Hepatocyte (in vitro differentiated cells): ENCODE measurements around the gene KIF1C. TPM values are rescaled to one million over a fixed set of nuclear protein-coding genes. Genes with fewer than 3 reads are reported as not detected.

Experiments
- DNase-seq: peaks from one replicate; pipeline ENCODE4 v3.0.0-alpha.2; 2016; ENCODE audit warnings: low spot score
- H2AFZ ChIP-seq: fragments of 200-600 bp; sonication (generic); 2 replicates; pipeline ENCODE4 v1.6.0; 2016; ENCODE audit warnings: antibody characterized with exemption, mild to moderate bottlenecking
- H3K27ac ChIP-seq: fragments of 200-600 bp; sonication (generic); 2 replicates; pipeline ENCODE4 v1.5.1; 2016; ENCODE audit warnings: mild to moderate bottlenecking
- H3K27me3 ChIP-seq: fragments of 200-600 bp; sonication (generic); 2 replicates; pipeline ENCODE4 v1.6.1; 2016
- H3K36me3 ChIP-seq: fragments of 200-600 bp; sonication (generic); replicated peaks from 2 replicates; pipeline ENCODE4 v1.5.1; 2016; ENCODE audit warnings: low read depth; ENCODE audit not compliant: insufficient read depth
- H3K4me1 ChIP-seq: fragments of 200-600 bp; sonication (generic); 2 replicates; pipeline ENCODE4 v1.5.1; 2016; ENCODE audit warnings: mild to moderate bottlenecking, moderate library complexity; ENCODE audit not compliant: insufficient read depth
- H3K4me2 ChIP-seq: fragments of 200-600 bp; sonication (generic); 2 replicates; pipeline ENCODE4 v1.6.0; 2016
- H3K4me3 ChIP-seq: fragments of 200-600 bp; sonication (generic); 2 replicates; pipeline ENCODE4 v1.5.1; 2016; ENCODE audit warnings: mild to moderate bottlenecking
- H3K79me2 ChIP-seq: fragments of 200-600 bp; sonication (generic); 2 replicates; pipeline ENCODE4 v1.6.0; 2017; ENCODE audit warnings: mild to moderate bottlenecking
- H3K9me2 ChIP-seq: fragments of 200-600 bp; sonication (generic); replicated peaks from 2 replicates; pipeline ENCODE4 v1.6.0; 2017; ENCODE audit warnings: mild to moderate bottlenecking; ENCODE audit not compliant: insufficient read depth
- H3K9me3 ChIP-seq: fragments of 200-600 bp; sonication (generic); 2 replicates; pipeline ENCODE4 v1.5.1; 2016; ENCODE audit warnings: low read depth, mild to moderate bottlenecking
- H4K20me1 ChIP-seq: fragments of 200-600 bp; sonication (generic); 2 replicates; pipeline ENCODE4 v1.6.0; 2016; ENCODE audit warnings: mild to moderate bottlenecking; ENCODE audit not compliant: insufficient read depth, poor library complexity, severe bottlenecking
- CTCF ChIP-seq: fragments of 200-600 bp; sonication (generic); IDR thresholded peaks from 2 replicates; pipeline ENCODE4 v1.5.1; 2016; ENCODE audit warnings: antibody characterized with exemption, mild to moderate bottlenecking; ENCODE audit not compliant: poor library complexity
- EZH2 ChIP-seq: fragments of 200-600 bp; sonication (generic); IDR thresholded peaks from 2 replicates; pipeline ENCODE4 v1.6.1; 2016; ENCODE audit warnings: antibody characterized with exemption, mild to moderate bottlenecking, borderline replicate concordance
- EZH2phosphoT487 ChIP-seq: fragments of 200-600 bp; sonication (generic); IDR thresholded peaks from one replicate; pipeline ENCODE4 v1.6.1; 2018; ENCODE audit warnings: antibody characterized with exemption, mild to moderate bottlenecking, low read depth, moderate library complexity; ENCODE audit not compliant: unreplicated experiment, severe bottlenecking
- WGBS: methylation state at CpG from one replicate; pipeline ENCODE4 v1.1.6; 2016; ENCODE audit warnings: low lambda C conversion rate; ENCODE audit errors: missing lambda C conversion rate; 5-methylcytosine and 5-hydroxymethylcytosine counted together
- polyA plus RNA-seq: library from polyadenylated mRNA; unstranded; fragments of >200 nt; fragmentation: Nextera tagmentation; extraction: Ambion mirVana; gene quantifications from 2 replicates; pipeline ENCODE4 v1.2.1, GENCODE V29; 2016
- total RNA-seq: library from RNA; depleted of rRNA; stranded (reverse); fragments of >200 nt; gene quantifications from 2 replicates; pipeline ENCODE4 v1.2.3, GENCODE V29; 2014

Gene KIF1C
- total and polyA plus RNA-seq, 2 experiments from 2014 or later: 59.4 to 75.9 TPM

- Histone ChIP-seq H3K9me3 (no peaks in the 10 kb centered on the region), H3K27ac (no peak overlapping the region), H3K4me1 (no peaks in the 10 kb centered on the region), H3K27me3 (no peaks in the 10 kb centered on the region), H2AFZ (no peak overlapping the region), H3K4me2 (no peak overlapping the region), H4K20me1 (no peaks in the 10 kb centered on the region), H3K9me2 (no peaks in the 10 kb centered on the region), H3K79me2 (no peaks in the 10 kb centered on the region), H3K36me3 (no peaks in the 10 kb centered on the region), H3K4me3 (no peak overlapping the region)
- 91% methylated on average over 6 of the region's 6 CpGs for WGBS
- TF ChIP-seq EZH2: no peak
- TF ChIP-seq EZH2phosphoT487: no peak
- no peak for TF ChIP-seq CTCF
- DNase-seq: no peak
These were observed 14.2 kb downstream of the KIF1C start for GRCh38 chr17:5011928-5012327.

- 95% methylated on average over 4 of the region's 4 CpGs for WGBS
- Histone ChIP-seq H3K79me2 (no peaks in the 10 kb centered on the region), H3K36me3 (no peaks in the 10 kb centered on the region)
These were observed 16.6 kb downstream of the KIF1C start for GRCh38 chr17:5014357-5014756.

GRCh38 chr17:5019475-5019956 is 21.8 kb downstream of the KIF1C start:
- no peaks in the 10 kb centered on the region for H3K36me3 ChIP-seq
- H3K9me3 ChIP-seq: no peaks in the 10 kb centered on the region
- no peak overlapping the region for H3K4me3 ChIP-seq
- H3K4me1 ChIP-seq: no peaks in the 10 kb centered on the region
- H3K27ac ChIP-seq: no peak overlapping the region
- no peak overlapping the region for H3K4me2 ChIP-seq
- 70% methylated on average over 1 of the region's 1 CpG for WGBS
- H3K27me3 ChIP-seq: no peaks in the 10 kb centered on the region
- H3K9me2 ChIP-seq: no peaks in the 10 kb centered on the region
- H4K20me1 ChIP-seq: no peaks in the 10 kb centered on the region
- no peaks in the 10 kb centered on the region for H3K79me2 ChIP-seq
- TF ChIP-seq EZH2phosphoT487 (no peak), EZH2 (no peak), CTCF (no peak)
- DNase-seq: no peak
- H2AFZ ChIP-seq: no peak overlapping the region

More at GRCh38 chr17:5014357-5014756, 16.6 kb downstream of the KIF1C start:
- H4K20me1 ChIP-seq: no peaks in the 10 kb centered on the region
- H3K4me3 ChIP-seq: no peak overlapping the region
- no peak for DNase-seq
- no peaks in the 10 kb centered on the region for H3K9me3 ChIP-seq
- no peaks in the 10 kb centered on the region for H3K4me1 ChIP-seq
- no peaks in the 10 kb centered on the region for H3K27me3 ChIP-seq
- H3K27ac ChIP-seq: no peak overlapping the region
- no peak overlapping the region for H3K4me2 ChIP-seq
- no peaks in the 10 kb centered on the region for H3K9me2 ChIP-seq
- no peak for TF ChIP-seq EZH2phosphoT487
- no peak for TF ChIP-seq EZH2
- no peak for TF ChIP-seq CTCF
- no peak overlapping the region for H2AFZ ChIP-seq
